Osteoblast (primary cell): ENCODE data around the gene TBC1D10A. TPM values are rescaled to one million over a fixed set of nuclear protein-coding genes. Genes with fewer than 3 reads are reported as not detected.

ENCODE experiments used
- DNase-seq: peaks from one replicate; pipeline ENCODE4 v3.0.0; 2011; ENCODE audit warnings: low spot score, mixed read lengths; ENCODE audit not compliant: insufficient read length; ENCODE audit errors: missing footprints
- H2AFZ ChIP-seq: 2 replicates; pipeline ENCODE4 v1.6.0; 2011; ENCODE audit warnings: mild to moderate bottlenecking, low read length
- H3K27ac ChIP-seq: 2 replicates; pipeline ENCODE4 v1.5.1; 2011; ENCODE audit warnings: mild to moderate bottlenecking, low read depth, low read length, moderate library complexity
- H3K27me3 ChIP-seq: 2 replicates; pipeline ENCODE4 v1.6.0; 2012; ENCODE audit warnings: mild to moderate bottlenecking, control low read depth, inconsistent platforms, low read length, moderate library complexity; ENCODE audit not compliant: insufficient read depth
- H3K36me3 ChIP-seq: 2 replicates; pipeline ENCODE4 v1.5.1; 2011; ENCODE audit warnings: mild to moderate bottlenecking, low read length, control low read depth, moderate library complexity; ENCODE audit not compliant: insufficient read depth
- H3K4me1 ChIP-seq: 2 replicates; pipeline ENCODE4 v1.5.1; 2011; ENCODE audit warnings: mild to moderate bottlenecking, low read length, control low read depth, moderate library complexity; ENCODE audit not compliant: insufficient read depth
- H3K4me2 ChIP-seq: 2 replicates; pipeline ENCODE4 v1.6.0; 2011; ENCODE audit warnings: mild to moderate bottlenecking, low read length; ENCODE audit not compliant: insufficient read depth
- H3K4me3 ChIP-seq: fragments of 200-600 bp; sonication (generic); 3 replicates; pipeline ENCODE4 v1.5.1; 2012; ENCODE audit warnings: mild to moderate bottlenecking, low read length, inconsistent platforms; ENCODE audit not compliant: insufficient read depth
- H3K79me2 ChIP-seq: 2 replicates; pipeline ENCODE4 v1.6.0; 2012; ENCODE audit warnings: mild to moderate bottlenecking, low read length, control low read depth, inconsistent platforms; ENCODE audit not compliant: insufficient read depth
- H3K9me3 ChIP-seq: 2 replicates; pipeline ENCODE4 v1.5.1; 2011; ENCODE audit warnings: low read depth, low read length, control low read depth
- H4K20me1 ChIP-seq: 2 replicates; pipeline ENCODE4 v1.6.0; 2012; ENCODE audit warnings: mild to moderate bottlenecking, low read length, control low read depth; ENCODE audit not compliant: insufficient read depth
- CTCF ChIP-seq: IDR thresholded peaks from 2 replicates; pipeline ENCODE4 v1.5.1; 2011; ENCODE audit warnings: mild to moderate bottlenecking, low read depth, low read length, moderate library complexity; ENCODE audit errors: extremely low read depth
- total RNA-seq: library from RNA; depleted of rRNA; stranded (reverse); fragments of >200 nt; gene quantifications from 2 replicates; pipeline ENCODE4 v1.2.3, GENCODE V29; 2012

TBC1D10A gene
- total RNA-seq, 1 donor = 32.9 TPM

DNA sequence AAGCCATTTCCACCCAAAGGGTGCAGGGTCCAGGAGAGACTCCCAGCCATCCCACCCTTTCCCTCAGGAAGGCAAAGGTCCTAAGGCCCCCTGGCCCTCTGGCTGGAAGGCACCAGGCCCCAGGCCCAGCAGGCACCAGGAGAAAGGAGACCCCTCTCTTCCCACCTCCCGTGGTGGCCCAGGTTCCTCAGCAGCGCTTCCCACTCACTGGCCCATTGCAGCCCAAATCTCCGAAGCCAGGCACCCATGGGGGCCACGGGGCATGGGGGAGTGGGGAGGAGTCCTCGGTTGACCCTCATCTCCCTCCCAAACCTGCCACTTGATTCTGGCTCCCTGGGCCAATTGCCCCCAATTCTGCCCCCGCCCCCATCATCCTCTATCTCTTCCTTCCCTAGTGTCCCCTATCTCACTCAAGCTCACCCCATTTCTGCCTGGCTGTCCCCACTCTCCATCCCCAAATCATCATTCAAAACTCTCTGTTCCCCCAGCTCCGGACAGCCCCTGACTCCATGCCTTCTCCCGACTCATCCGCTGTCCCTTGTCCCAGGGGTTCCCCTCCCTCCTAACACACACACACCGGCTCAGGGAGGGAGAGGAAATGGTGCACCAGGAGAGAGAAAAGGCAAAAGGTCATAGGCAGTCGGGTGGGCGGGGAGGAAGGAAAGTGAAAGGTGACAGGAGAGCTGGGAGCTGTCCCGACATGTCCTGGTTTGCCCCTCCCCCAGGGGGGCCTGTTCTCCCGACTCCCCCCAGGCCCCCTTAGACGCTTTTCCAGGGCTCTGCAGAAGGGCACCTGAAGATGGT, 81.4 kb downstream of the TBC1D10A start:
- Histone ChIP-seq H3K4me2 (peak overlapping the region; percentile 96), H3K4me3 (peak overlapping the region; percentile 93), H3K36me3 (peaks cover 41% of the 10 kb centered on the region), H3K27me3 (no peaks in the 10 kb centered on the region), H3K4me1 (peaks cover 59% of the 10 kb centered on the region), H3K79me2 (peaks cover 61% of the 10 kb centered on the region), H3K9me3 (no peaks in the 10 kb centered on the region), H2AFZ (no peak overlapping the region), H4K20me1 (peaks cover 14% of the 10 kb centered on the region), H3K27ac (peak overlapping the region; percentile 96)
- DNase-seq = peak; percentile 89
- TF ChIP-seq CTCF = no peak

DNA sequence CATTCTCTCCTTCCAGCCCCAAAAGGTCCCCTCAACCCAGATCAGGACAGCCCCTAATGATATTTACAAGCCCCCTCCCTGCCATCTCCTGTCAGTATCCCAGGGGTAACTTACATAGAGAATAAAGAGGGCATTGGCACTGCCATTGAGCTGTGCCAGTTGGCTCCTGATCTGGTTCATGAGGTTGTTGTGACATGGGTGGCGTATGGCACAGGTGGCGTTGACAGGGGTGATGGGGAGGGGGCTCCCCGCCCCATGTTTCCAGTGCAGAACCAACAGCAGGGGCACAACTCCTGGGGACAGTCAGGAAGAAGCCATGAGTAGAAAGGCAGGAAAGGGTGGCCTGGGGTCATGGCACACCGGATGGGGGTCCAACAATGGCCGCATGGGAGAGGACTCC, 82.1 kb downstream of the TBC1D10A start:
- H3K4me2 ChIP-seq = peak overlapping the region; percentile 96
- H3K9me3 ChIP-seq = no peaks in the 10 kb centered on the region
- peaks cover 42% of the 10 kb centered on the region for H3K36me3 ChIP-seq
- H3K4me1 ChIP-seq = peaks cover 53% of the 10 kb centered on the region
- DNase-seq = no peak
- no peaks in the 10 kb centered on the region for H3K27me3 ChIP-seq
- no peak for TF ChIP-seq CTCF
- H4K20me1 ChIP-seq = peaks cover 14% of the 10 kb centered on the region
- peaks cover 61% of the 10 kb centered on the region for H3K79me2 ChIP-seq
- H3K4me3 ChIP-seq = peak overlapping the region; percentile 93
- peak overlapping the region; percentile 96 for H3K27ac ChIP-seq
- no peak overlapping the region for H2AFZ ChIP-seq

DNA sequence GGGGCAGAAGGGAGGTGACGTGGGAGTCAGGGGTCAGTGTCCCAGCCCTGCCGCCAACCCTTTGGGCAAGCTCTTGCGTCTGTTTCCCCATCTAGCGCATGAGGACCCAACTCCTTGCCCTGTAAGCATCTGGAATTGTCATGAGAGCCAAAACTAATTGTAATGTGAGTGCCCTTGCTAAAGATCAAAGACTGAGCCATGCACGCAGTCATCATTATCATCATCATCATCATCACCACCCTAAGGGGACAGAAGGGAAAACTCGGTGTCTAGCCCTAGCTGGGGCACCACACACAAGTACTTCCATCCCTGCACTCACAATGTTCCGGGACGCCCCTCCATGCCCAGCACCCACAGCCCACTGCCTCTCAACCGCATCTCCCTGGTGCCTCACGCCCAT, 82.7 kb downstream of the TBC1D10A start:
- H3K4me3 ChIP-seq = peak overlapping the region; percentile 93
- peaks cover 14% of the 10 kb centered on the region for H4K20me1 ChIP-seq
- peaks cover 61% of the 10 kb centered on the region for H3K79me2 ChIP-seq
- peak overlapping the region; percentile 96 for H3K27ac ChIP-seq
- H3K9me3 ChIP-seq = no peaks in the 10 kb centered on the region
- peaks cover 42% of the 10 kb centered on the region for H3K36me3 ChIP-seq
- peaks cover 57% of the 10 kb centered on the region for H3K4me1 ChIP-seq
- DNase-seq = peak; percentile 80
- no peaks in the 10 kb centered on the region for H3K27me3 ChIP-seq
- TF ChIP-seq CTCF = no peak
- H3K4me2 ChIP-seq = peak overlapping the region; percentile 96
- H2AFZ ChIP-seq = no peak overlapping the region

- Histone ChIP-seq H3K27ac (peak overlapping the region; percentile 96), H3K4me2 (peak overlapping the region; percentile 96), H3K4me1 (peaks cover 57% of the 10 kb centered on the region), H3K4me3 (peak overlapping the region; percentile 93), H3K9me3 (no peaks in the 10 kb centered on the region), H2AFZ (no peak overlapping the region), H3K36me3 (peaks cover 42% of the 10 kb centered on the region), H3K27me3 (no peaks in the 10 kb centered on the region), H4K20me1 (peaks cover 14% of the 10 kb centered on the region), H3K79me2 (peaks cover 59% of the 10 kb centered on the region)
- TF ChIP-seq CTCF = no peak
- DNase-seq = peak; percentile 52
These were observed 83.1 kb downstream of the TBC1D10A start for GRCh38 chr22:30243661-30244060.

Other genes starting within 250 kb of the TBC1D10A start
- under 0.01 TPM in 2 replicates for gene HORMAD2, start 246.5 kb downstream of the TBC1D10A start, total RNA-seq
- 3.2 and 3.3 TPM in 2 replicates for gene LIF, start 80.2 kb downstream of the TBC1D10A start, total RNA-seq
- not detected in 2 replicates for gene OSM, start 60.1 kb downstream of the TBC1D10A start, total RNA-seq
- 5.3 and 5.8 TPM in 2 replicates for gene CASTOR1, start 37.4 kb downstream of the TBC1D10A start, total RNA-seq
- 21.7 and 30.6 TPM in 2 replicates for gene SF3A1, start 30.0 kb upstream of the TBC1D10A start, total RNA-seq
- 2.9 TPM in 2 replicates for gene CCDC157, start 30.1 kb upstream of the TBC1D10A start, total RNA-seq
- gene RNF215, start 60.5 kb upstream of the TBC1D10A start, total RNA-seq = 20.6 and 23.6 TPM in 2 replicates
- gene SEC14L2, start 70.1 kb upstream of the TBC1D10A start, total RNA-seq = 16.6 and 19.2 TPM in 2 replicates
- gene MTFP1, start 98.8 kb upstream of the TBC1D10A start, total RNA-seq = 5.3 and 6.9 TPM in 2 replicates
- not detected in 2 replicates for gene SEC14L3, start 145.1 kb upstream of the TBC1D10A start, total RNA-seq
- gene SEC14L4, start 178.8 kb upstream of the TBC1D10A start, total RNA-seq = under 0.01 TPM in 2 replicates
- not detected in 2 replicates for gene SEC14L6, start 219.8 kb upstream of the TBC1D10A start, total RNA-seq
- not detected in 2 replicates for gene GAL3ST1, start 247.7 kb upstream of the TBC1D10A start, total RNA-seq